ENCODE measurements around the gene SLC25A13.

SLC25A13 gene

DNA sequence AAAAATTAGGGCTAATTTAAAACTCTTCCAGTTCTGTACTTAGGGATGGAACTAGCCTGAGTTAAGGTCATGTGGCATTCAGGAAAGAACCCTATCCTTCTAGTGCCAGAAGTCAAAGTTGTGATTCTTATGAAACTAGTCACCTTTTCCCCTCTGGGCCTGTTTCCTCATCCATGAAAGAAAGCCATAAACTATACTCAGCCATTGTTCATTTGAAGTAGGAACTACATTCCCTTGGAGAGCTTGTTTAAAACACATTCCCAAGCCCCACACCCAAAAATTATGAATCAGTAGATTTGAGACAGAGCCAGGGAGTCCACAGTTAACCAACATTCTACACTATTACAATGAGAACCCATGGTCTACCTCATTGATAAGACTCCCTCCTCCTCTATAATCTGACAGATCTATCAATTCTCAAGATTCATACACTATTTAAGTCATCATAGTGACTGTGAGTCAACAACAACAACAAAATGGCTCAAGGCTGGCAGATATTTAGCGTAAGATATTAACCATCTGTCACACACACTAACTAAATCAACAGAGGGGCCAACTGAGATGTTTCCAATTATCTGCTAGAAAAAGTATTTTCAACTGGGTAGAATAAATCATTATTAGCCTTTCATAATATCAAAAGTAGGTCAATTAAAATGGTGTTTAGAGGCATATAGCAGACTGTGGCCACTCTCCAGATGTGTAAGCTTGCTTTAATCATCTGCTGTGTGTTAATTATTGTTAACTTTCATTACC, 102.3 kb downstream of the SLC25A13 start:
- Histone ChIP-seq H3K4me2 (ENCODE audit: low read length) (no peak overlapping the region), H3K4me3 (ENCODE audit: low read length) (no peak overlapping the region), H3K9me3 (replicated peaks; ENCODE audit: low read length) (no peaks in the 10 kb centered on the region), H3K9ac (ENCODE audit: low read depth, low read length) (no peak overlapping the region), H3K36me3 (ENCODE audit: insufficient read depth, low read length) (no peaks in the 10 kb centered on the region), H3K4me1 (ENCODE audit: control insufficient read depth, insufficient read depth, low read length) (peaks cover 10% of the 10 kb centered on the region), H3K27me3 (ENCODE audit: control insufficient read depth, insufficient read depth, low read length) (no peaks in the 10 kb centered on the region)

DNA sequence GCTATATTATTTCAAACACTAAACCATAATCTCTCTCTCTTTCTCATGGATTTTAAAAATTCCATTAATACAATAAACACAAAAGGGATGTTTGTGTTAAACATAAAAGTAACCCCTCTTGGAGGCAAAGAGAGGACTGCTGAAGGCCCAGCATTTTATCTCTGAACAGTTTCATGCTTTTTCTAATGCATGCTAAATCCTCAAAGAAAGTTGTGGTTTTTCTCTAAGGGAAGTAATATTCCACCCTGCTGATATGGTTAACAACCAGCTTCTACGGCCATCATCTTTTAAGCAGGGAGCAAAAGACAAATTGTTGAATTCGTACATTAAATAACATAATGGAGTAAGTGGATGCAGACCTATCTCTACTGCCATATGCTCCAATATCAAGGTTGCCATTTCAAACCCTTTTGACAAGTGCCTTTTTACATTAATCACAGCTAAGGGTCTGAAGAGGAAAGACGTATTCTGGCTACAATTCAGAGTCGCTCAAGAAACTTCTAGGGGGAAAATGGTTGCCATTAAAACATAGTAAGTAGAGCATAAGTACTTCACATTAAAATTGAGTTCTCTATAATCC, 103.1 kb downstream of the SLC25A13 start:
- no peaks in the 10 kb centered on the region for H3K27me3 ChIP-seq (ENCODE audit: control insufficient read depth, insufficient read depth, low read length)
- peaks cover 10% of the 10 kb centered on the region for H3K4me1 ChIP-seq (ENCODE audit: control insufficient read depth, insufficient read depth, low read length)
- no peaks in the 10 kb centered on the region for H3K9me3 ChIP-seq (replicated peaks; ENCODE audit: low read length)
- H3K4me3 ChIP-seq (ENCODE audit: low read length), result no peak overlapping the region
- no peak overlapping the region for H3K9ac ChIP-seq (ENCODE audit: low read depth, low read length)
- no peaks in the 10 kb centered on the region for H3K36me3 ChIP-seq (ENCODE audit: insufficient read depth, low read length)
- no peak overlapping the region for H3K4me2 ChIP-seq (ENCODE audit: low read length)

DNA sequence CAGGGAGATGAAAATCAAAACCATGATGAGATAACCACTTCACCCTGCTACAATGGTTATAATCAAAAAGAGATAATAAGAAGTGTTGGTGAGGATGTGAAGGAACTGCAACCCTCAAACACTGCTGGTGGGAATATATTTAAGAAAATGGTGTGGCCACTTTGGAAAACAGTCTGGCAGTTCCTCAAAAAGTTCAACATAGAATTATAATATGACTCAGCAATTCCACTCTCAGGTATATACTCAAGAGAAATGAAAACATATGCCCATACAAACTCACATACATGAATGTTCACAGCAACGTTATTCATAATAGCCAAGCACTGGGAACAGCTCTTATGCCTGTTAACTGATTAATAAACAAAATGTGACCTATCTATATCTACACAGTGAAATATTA, 104.8 kb downstream of the SLC25A13 start:
- Histone ChIP-seq H3K36me3 (ENCODE audit: insufficient read depth, low read length) (no peaks in the 10 kb centered on the region), H3K9me3 (replicated peaks; ENCODE audit: low read length) (no peaks in the 10 kb centered on the region), H3K27me3 (ENCODE audit: control insufficient read depth, insufficient read depth, low read length) (no peaks in the 10 kb centered on the region), H3K4me3 (ENCODE audit: low read length) (no peak overlapping the region), H3K4me2 (ENCODE audit: low read length) (no peak overlapping the region), H3K9ac (ENCODE audit: low read depth, low read length) (no peak overlapping the region), H3K4me1 (ENCODE audit: control insufficient read depth, insufficient read depth, low read length) (peaks cover 10% of the 10 kb centered on the region)

DNA sequence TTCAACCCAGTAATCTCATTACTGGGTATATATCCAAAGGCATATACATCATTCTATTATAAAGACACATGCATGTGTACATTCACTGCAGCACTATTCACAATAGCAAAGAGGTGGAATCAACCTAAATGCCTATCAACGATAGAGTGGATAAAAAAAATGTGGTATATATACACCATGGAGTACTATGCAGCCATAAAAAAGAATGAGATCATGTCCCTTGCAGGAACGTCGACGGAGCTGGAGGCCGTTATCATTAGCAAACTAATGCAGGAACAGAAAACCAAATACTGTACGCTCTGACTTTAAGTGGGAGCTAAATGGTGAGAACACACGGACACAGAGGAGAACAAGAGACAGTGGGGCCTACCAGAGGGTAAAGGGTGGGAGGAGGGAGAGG, 105.5 kb downstream of the SLC25A13 start:
- Histone ChIP-seq H3K4me2 (ENCODE audit: low read length) (no peak overlapping the region), H3K36me3 (ENCODE audit: insufficient read depth, low read length) (no peaks in the 10 kb centered on the region), H3K9ac (ENCODE audit: low read depth, low read length) (no peak overlapping the region), H3K27me3 (ENCODE audit: control insufficient read depth, insufficient read depth, low read length) (no peaks in the 10 kb centered on the region), H3K9me3 (replicated peaks; ENCODE audit: low read length) (no peaks in the 10 kb centered on the region), H3K4me1 (ENCODE audit: control insufficient read depth, insufficient read depth, low read length) (peaks cover 10% of the 10 kb centered on the region), H3K4me3 (ENCODE audit: low read length) (no peak overlapping the region)

DNA sequence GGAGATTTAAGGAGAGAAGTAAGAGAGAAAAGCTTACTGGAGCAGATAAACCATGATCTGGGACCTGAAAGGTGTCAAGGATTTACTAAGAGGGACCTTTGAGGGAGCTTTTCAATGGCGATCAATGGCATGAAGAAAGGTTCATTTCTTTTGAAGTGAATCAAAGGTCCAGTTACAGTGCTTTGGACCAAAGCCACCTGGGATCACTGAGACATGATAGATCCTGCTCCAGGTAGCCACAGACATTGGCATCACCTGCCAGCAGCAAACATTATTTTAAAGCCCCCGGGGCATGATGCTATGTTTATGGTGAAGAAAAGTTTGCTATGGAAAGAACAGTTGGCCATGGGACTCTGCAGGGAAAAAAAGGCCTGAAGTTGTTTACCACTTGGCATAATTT, 109.4 kb downstream of the SLC25A13 start:
- Histone ChIP-seq H3K27me3 (ENCODE audit: control insufficient read depth, insufficient read depth, low read length) (no peaks in the 10 kb centered on the region), H3K4me2 (ENCODE audit: low read length) (no peak overlapping the region), H3K9me3 (replicated peaks; ENCODE audit: low read length) (no peaks in the 10 kb centered on the region), H3K4me1 (ENCODE audit: control insufficient read depth, insufficient read depth, low read length) (no peaks in the 10 kb centered on the region), H3K4me3 (ENCODE audit: low read length) (no peak overlapping the region), H3K9ac (ENCODE audit: low read depth, low read length) (no peak overlapping the region), H3K36me3 (ENCODE audit: insufficient read depth, low read length) (no peaks in the 10 kb centered on the region)

GRCh38 chr7:96211954-96212353, 109.9 kb downstream of the SLC25A13 start:
- Histone ChIP-seq H3K9ac (ENCODE audit: low read depth, low read length) (no peak overlapping the region), H3K27me3 (ENCODE audit: control insufficient read depth, insufficient read depth, low read length) (no peaks in the 10 kb centered on the region), H3K4me2 (ENCODE audit: low read length) (no peak overlapping the region), H3K36me3 (ENCODE audit: insufficient read depth, low read length) (no peaks in the 10 kb centered on the region), H3K4me1 (ENCODE audit: control insufficient read depth, insufficient read depth, low read length) (no peaks in the 10 kb centered on the region), H3K9me3 (replicated peaks; ENCODE audit: low read length) (no peaks in the 10 kb centered on the region), H3K4me3 (ENCODE audit: low read length) (no peak overlapping the region)

DNA sequence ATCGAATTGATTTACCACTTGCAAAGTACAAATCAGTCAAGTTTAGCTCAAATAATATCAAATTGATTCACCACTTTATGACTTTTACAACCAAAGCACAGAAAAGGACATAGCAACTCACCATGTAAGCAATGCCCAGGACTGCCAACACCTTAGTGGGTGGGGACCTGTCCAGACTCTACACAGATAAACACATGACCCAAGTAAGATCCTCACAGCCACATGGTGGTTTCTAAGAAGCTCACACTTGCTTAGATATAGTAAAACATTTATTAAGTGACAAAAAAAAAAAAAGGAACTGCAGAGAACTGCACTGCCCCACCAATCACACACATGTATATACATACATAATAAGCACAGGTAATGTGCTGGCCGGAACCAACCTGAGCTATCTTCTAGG, 116.2 kb downstream of the SLC25A13 start:
- no peak overlapping the region for H3K4me2 ChIP-seq (ENCODE audit: low read length)
- no peaks in the 10 kb centered on the region for H3K27me3 ChIP-seq (ENCODE audit: control insufficient read depth, insufficient read depth, low read length)

GRCh38 chr7:96204601-96205000, 117.3 kb downstream of the SLC25A13 start:
- H3K27me3 ChIP-seq (ENCODE audit: control insufficient read depth, insufficient read depth, low read length), result no peaks in the 10 kb centered on the region
- no peak overlapping the region for H3K4me2 ChIP-seq (ENCODE audit: low read length)
- no peaks in the 10 kb centered on the region for H3K36me3 ChIP-seq (ENCODE audit: insufficient read depth, low read length)
- H3K9me3 ChIP-seq (replicated peaks; ENCODE audit: low read length), result no peaks in the 10 kb centered on the region
- H3K4me1 ChIP-seq (ENCODE audit: control insufficient read depth, insufficient read depth, low read length), result peaks cover 2% of the 10 kb centered on the region
- H3K4me3 ChIP-seq (ENCODE audit: low read length), result no peak overlapping the region
- H3K9ac ChIP-seq (ENCODE audit: low read depth, low read length), result no peak overlapping the region

More for the DNA sequence above, 116.2 kb downstream of the SLC25A13 start:
- H3K9ac ChIP-seq (ENCODE audit: low read depth, low read length), result no peak overlapping the region
- no peaks in the 10 kb centered on the region for H3K36me3 ChIP-seq (ENCODE audit: insufficient read depth, low read length)
- H3K4me1 ChIP-seq (ENCODE audit: control insufficient read depth, insufficient read depth, low read length), result no peaks in the 10 kb centered on the region
- no peaks in the 10 kb centered on the region for H3K9me3 ChIP-seq (replicated peaks; ENCODE audit: low read length)
- no peak overlapping the region for H3K4me3 ChIP-seq (ENCODE audit: low read length)

- H3K9me3 ChIP-seq (replicated peaks; ENCODE audit: low read length), result no peaks in the 10 kb centered on the region
- H3K9ac ChIP-seq (ENCODE audit: low read depth, low read length), result no peak overlapping the region
- peaks cover 7% of the 10 kb centered on the region for H3K4me1 ChIP-seq (ENCODE audit: control insufficient read depth, insufficient read depth, low read length)
- no peaks in the 10 kb centered on the region for H3K27me3 ChIP-seq (ENCODE audit: control insufficient read depth, insufficient read depth, low read length)
- no peak overlapping the region for H3K4me2 ChIP-seq (ENCODE audit: low read length)
- H3K36me3 ChIP-seq (ENCODE audit: insufficient read depth, low read length), result no peaks in the 10 kb centered on the region
- no peak overlapping the region for H3K4me3 ChIP-seq (ENCODE audit: low read length)
Observed at GRCh38 chr7:96203786-96204185, 118.1 kb downstream of the SLC25A13 start.

GRCh38 chr7:96202102-96202501, 119.8 kb downstream of the SLC25A13 start:
- Histone ChIP-seq H3K27me3 (ENCODE audit: control insufficient read depth, insufficient read depth, low read length) (no peaks in the 10 kb centered on the region), H3K4me1 (ENCODE audit: control insufficient read depth, insufficient read depth, low read length) (peaks cover 7% of the 10 kb centered on the region), H3K4me2 (ENCODE audit: low read length) (no peak overlapping the region), H3K9me3 (replicated peaks; ENCODE audit: low read length) (no peaks in the 10 kb centered on the region), H3K36me3 (ENCODE audit: insufficient read depth, low read length) (no peaks in the 10 kb centered on the region), H3K4me3 (ENCODE audit: low read length) (no peak overlapping the region), H3K9ac (ENCODE audit: low read depth, low read length) (no peak overlapping the region)

DNA sequence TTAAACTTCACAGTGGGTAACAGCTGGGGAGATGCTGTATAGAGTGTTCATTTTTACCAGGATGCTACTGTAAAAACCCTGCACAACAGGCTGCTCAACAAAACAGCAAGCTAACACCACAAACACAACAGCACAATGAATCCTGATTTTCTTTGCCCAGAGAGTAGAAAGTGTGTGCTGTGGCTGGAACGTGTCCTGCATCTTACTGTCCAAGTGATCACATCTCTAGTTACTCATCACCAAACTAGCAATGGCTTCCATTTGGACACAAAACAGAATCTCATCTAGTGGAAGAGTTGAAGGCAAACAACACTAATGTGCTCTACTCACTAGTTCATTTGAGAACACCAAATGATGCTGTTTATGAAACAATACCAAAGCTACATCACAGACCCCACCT, 121.2 kb downstream of the SLC25A13 start:
- no peaks in the 10 kb centered on the region for H3K9me3 ChIP-seq (replicated peaks; ENCODE audit: low read length)
- H3K4me3 ChIP-seq (ENCODE audit: low read length), result no peak overlapping the region
- H3K9ac ChIP-seq (ENCODE audit: low read depth, low read length), result no peak overlapping the region

GRCh38 chr7:96199421-96199820, 122.5 kb downstream of the SLC25A13 start:
- H3K36me3 ChIP-seq (ENCODE audit: insufficient read depth, low read length), result peaks cover 4% of the 10 kb centered on the region
- H3K4me1 ChIP-seq (ENCODE audit: control insufficient read depth, insufficient read depth, low read length), result peaks cover 7% of the 10 kb centered on the region
- H3K9me3 ChIP-seq (replicated peaks; ENCODE audit: low read length), result no peaks in the 10 kb centered on the region
- no peak overlapping the region for H3K4me3 ChIP-seq (ENCODE audit: low read length)
- no peaks in the 10 kb centered on the region for H3K27me3 ChIP-seq (ENCODE audit: control insufficient read depth, insufficient read depth, low read length)
- no peak overlapping the region for H3K4me2 ChIP-seq (ENCODE audit: low read length)
- no peak overlapping the region for H3K9ac ChIP-seq (ENCODE audit: low read depth, low read length)

More for the DNA sequence above, 121.2 kb downstream of the SLC25A13 start:
- H3K27me3 ChIP-seq (ENCODE audit: control insufficient read depth, insufficient read depth, low read length), result no peaks in the 10 kb centered on the region
- H3K36me3 ChIP-seq (ENCODE audit: insufficient read depth, low read length), result peaks cover 4% of the 10 kb centered on the region
- no peak overlapping the region for H3K4me2 ChIP-seq (ENCODE audit: low read length)
- H3K4me1 ChIP-seq (ENCODE audit: control insufficient read depth, insufficient read depth, low read length), result peaks cover 7% of the 10 kb centered on the region
